Nephron progenitor cell (in vitro differentiated cells): ENCODE results near the gene FBXO21.
"Not testable (repeated sequence)": the region's sequence is repeated elsewhere in the genome, so short reads cannot be mapped to it uniquely, and the experiment has no call there.

Source experiments
- DNase-seq: peaks from one replicate; pipeline ENCODE4 v3.0.0; 2021
- H3K27ac Mint-ChIP-seq: 2 replicates; pipeline ENCODE4 v1.8.0; 2021; ENCODE audit warnings: mild to moderate bottlenecking, moderate library complexity, mixed read lengths
- H3K27me3 Mint-ChIP-seq: 2 replicates; pipeline ENCODE4 v1.8.0; 2021; ENCODE audit warnings: mild to moderate bottlenecking, low read depth, mixed read lengths; ENCODE audit not compliant: poor library complexity
- H3K36me3 Mint-ChIP-seq: 2 replicates; pipeline ENCODE4 v1.8.0; 2021; ENCODE audit warnings: low read depth, mixed read lengths
- H3K4me1 Mint-ChIP-seq: 2 replicates; pipeline ENCODE4 v1.8.0; 2021; ENCODE audit warnings: mixed read lengths
- H3K4me3 Mint-ChIP-seq: 2 replicates; pipeline ENCODE4 v1.8.0; 2021; ENCODE audit warnings: mild to moderate bottlenecking, moderate library complexity, mixed read lengths
- H3K9me3 Mint-ChIP-seq: 2 replicates; pipeline ENCODE4 v1.8.0; 2021; ENCODE audit warnings: mild to moderate bottlenecking, moderate library complexity, mixed read lengths
- TF ChIP-seq, protein P1 (sequence below): fragments of 200-600 bp; sonication (generic); IDR thresholded peaks from 2 replicates; pipeline ENCODE4 v1.5.0; 2021; ENCODE audit warnings: antibody characterized with exemption

The FBXO21 gene

DNA sequence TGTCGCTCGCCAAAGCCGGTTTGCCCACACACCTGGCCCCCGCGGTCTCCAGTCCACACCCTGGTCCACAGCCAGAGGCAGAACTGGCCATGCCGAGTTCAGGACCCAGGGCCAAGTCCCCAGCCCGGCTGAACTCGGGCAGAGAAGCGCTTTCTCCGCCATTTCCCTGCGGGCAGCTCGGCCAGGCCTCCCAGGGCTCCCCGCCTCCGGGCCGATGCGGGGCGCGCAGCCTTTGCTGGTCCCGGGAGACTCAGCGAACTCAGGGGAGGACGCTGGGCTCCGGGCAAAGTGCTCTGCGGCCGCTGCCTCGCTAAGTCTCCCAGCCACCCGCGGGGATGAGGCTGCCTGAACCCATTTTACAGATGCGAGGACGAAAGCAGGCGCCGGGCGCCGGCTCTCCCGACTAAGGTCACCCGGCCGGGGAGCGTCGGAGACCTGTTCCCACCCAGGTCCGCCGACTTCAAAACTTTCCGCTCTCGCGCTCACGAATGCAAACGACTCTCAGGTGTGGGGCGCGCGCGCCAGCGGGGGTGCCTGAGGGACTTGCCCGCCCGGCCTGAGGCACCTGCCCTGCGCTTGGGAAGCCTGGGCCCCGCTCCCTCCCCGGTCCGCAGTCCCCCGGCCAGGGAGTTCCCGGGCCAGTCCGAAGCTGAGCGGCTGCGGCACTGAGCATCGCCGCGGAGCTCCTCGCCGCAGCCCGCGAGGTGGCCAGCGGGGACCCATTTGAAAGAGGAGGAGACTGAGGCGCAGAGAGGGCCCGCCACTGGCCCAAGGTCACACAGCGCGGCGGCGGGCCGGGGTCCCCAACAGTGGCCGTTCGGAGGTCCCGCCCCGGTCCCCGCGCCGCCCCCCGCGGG lies 91.7 kb downstream of the FBXO21 start:
- Mint-ChIP-seq H3K36me3 (no peaks in the 10 kb centered on the region), H3K4me1 (peaks cover 23% of the 10 kb centered on the region), H3K9me3 (no peaks in the 10 kb centered on the region), H3K27ac (no peak overlapping the region), H3K27me3 (peaks cover 76% of the 10 kb centered on the region), H3K4me3 (peak overlapping the region; percentile 67)
- TF ChIP-seq, protein P1, sequence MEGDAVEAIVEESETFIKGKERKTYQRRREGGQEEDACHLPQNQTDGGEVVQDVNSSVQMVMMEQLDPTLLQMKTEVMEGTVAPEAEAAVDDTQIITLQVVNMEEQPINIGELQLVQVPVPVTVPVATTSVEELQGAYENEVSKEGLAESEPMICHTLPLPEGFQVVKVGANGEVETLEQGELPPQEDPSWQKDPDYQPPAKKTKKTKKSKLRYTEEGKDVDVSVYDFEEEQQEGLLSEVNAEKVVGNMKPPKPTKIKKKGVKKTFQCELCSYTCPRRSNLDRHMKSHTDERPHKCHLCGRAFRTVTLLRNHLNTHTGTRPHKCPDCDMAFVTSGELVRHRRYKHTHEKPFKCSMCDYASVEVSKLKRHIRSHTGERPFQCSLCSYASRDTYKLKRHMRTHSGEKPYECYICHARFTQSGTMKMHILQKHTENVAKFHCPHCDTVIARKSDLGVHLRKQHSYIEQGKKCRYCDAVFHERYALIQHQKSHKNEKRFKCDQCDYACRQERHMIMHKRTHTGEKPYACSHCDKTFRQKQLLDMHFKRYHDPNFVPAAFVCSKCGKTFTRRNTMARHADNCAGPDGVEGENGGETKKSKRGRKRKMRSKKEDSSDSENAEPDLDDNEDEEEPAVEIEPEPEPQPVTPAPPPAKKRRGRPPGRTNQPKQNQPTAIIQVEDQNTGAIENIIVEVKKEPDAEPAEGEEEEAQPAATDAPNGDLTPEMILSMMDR: no peak
- peak; percentile 20 for DNase-seq

DNA sequence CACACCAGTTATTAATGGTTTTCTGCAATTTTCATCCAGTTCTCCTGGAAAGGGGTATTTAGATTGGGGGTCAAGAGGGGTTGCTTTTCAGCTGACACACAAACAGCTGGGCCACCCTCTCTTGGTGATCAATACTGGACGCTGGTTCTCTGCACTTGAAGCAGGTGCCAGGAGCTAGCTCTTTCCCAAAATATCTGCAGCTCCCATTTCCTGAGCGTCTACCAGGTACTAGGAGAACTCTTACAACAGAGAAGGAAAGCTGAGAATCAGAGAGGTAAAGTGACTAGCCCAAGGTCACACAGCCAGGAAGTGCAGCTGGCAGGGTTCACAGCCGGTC lies 92.3 kb downstream of the FBXO21 start:
- peaks cover 81% of the 10 kb centered on the region for H3K27me3 Mint-ChIP-seq
- no peaks in the 10 kb centered on the region for H3K9me3 Mint-ChIP-seq
- TF ChIP-seq, protein P1: no peak
- no peak for DNase-seq
- peak overlapping the region; percentile 67 for H3K4me3 Mint-ChIP-seq
- H3K4me1 Mint-ChIP-seq: peaks cover 23% of the 10 kb centered on the region
- H3K36me3 Mint-ChIP-seq: no peaks in the 10 kb centered on the region
- H3K27ac Mint-ChIP-seq: no peak overlapping the region

DNA sequence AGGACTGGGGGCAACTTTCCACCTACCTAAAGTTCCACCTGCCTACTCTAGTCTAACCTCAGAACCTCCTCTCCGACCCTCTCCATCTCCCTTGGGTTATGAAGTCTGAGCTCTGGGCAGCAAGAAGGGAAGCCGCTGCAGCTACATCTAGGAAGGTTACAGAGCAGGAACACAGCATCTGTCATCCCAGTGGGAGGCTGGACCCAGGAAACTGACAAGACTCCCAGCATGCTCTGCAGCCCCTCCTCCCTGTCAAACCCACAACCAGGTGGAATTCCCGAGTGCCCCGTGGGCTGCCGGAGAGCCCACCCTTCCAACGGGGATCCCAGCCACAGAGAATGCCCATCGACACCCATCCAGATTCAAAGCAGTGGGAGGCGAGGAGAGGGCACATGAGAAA lies 93.1 kb downstream of the FBXO21 start:
- H3K4me3 Mint-ChIP-seq: no peak overlapping the region
- H3K27me3 Mint-ChIP-seq: peaks cover 85% of the 10 kb centered on the region
- H3K27ac Mint-ChIP-seq: no peak overlapping the region
- H3K9me3 Mint-ChIP-seq: no peaks in the 10 kb centered on the region
- TF ChIP-seq, protein P1: no peak
- DNase-seq: no peak
- peaks cover 22% of the 10 kb centered on the region for H3K4me1 Mint-ChIP-seq
- H3K36me3 Mint-ChIP-seq: no peaks in the 10 kb centered on the region

DNA sequence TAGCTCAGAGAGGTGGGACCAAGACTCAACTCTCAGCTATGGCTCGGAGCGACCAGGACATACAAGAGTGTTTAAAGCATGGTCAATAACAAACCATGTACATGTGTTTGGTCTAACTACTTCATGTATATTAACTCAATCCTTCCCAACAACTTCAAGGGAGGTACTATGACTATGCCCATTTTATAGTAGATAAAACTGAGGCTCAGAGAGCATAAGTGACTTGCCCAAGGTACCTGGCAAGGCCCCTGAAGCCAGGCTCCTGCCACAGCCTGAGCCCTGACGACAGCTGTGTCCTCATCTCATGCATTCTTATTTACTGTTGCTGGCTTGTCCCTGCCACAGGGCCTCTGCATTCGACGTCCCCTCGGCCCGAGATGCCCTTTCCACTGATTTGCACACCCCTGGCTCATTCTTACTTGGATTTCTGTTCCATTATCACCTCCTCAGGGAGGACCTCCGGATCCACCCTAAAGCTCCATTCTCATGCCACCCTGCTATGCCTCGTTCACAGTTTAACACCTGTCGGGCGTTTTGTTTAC lies 93.7 kb downstream of the FBXO21 start:
- Mint-ChIP-seq H3K9me3 (no peaks in the 10 kb centered on the region), H3K27ac (peak overlapping the region; percentile 7), H3K36me3 (no peaks in the 10 kb centered on the region), H3K4me1 (peaks cover 20% of the 10 kb centered on the region), H3K4me3 (no peak overlapping the region), H3K27me3 (peaks cover 80% of the 10 kb centered on the region)
- no peak for DNase-seq
- TF ChIP-seq, protein P1: no peak

DNA sequence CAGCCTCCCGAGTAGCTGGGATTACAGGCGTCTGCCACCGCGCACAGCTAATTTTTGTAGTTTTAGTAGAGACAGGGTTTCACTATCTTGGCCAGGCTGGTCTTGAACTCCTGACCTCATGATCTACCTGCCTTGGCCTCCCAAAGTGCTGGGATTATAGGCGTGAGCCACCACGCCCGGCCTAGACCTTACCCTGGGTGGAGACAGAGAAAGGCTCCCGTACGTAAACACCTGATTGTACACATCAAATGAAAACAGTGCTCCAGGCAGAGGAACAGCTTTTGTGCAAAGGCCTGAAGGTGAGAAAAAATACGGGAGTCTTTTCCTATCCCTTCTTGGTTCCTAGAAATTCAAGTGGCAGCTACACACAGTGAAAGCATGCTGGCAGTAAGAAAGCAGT lies 95.1 kb downstream of the FBXO21 start:
- H3K4me1 Mint-ChIP-seq: peaks cover 22% of the 10 kb centered on the region
- peaks cover 66% of the 10 kb centered on the region for H3K27me3 Mint-ChIP-seq
- H3K27ac Mint-ChIP-seq, H3K36me3 Mint-ChIP-seq, DNase-seq, H3K4me3 Mint-ChIP-seq, H3K9me3 Mint-ChIP-seq: not testable (repeated sequence)

DNA sequence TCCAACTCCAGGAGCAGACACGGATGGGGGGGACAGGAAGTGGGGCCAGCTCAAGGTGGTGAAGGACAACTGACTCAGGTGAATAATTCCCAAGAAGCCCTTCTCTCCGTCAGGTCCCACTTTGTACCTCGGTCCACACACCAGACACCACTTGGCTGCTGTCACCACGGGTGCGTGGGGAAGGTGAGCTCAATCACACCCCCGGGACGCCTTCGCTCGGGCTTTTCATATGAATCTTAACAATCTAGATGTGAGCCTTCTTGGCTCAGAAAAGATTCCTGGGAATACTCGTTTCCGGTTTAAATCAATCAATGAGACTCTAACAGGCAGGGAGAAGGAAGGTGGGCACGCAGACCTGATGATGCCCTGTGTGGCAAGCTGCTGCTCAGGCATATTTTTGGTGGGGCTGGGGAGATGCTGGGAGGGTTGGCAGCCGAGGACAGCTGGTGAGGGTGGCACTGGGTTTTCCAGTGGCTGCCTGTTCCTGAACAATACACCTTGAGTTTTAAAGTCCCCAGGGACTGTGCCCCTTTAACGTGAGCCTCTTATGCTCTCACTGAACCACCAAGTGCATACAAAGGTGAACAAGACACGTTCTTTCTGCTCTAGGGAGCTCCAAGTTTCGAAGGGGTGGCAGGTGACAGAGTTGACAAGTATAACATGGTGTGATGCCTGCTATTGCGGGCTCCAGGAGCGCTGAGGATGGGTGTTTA lies 96.2 kb downstream of the FBXO21 start:
- no peak overlapping the region for H3K27ac Mint-ChIP-seq
- H3K4me1 Mint-ChIP-seq: peaks cover 21% of the 10 kb centered on the region
- H3K4me3 Mint-ChIP-seq: no peak overlapping the region
- H3K36me3 Mint-ChIP-seq: peaks cover 7% of the 10 kb centered on the region
- H3K27me3 Mint-ChIP-seq: peaks cover 65% of the 10 kb centered on the region
- peaks cover 11% of the 10 kb centered on the region for H3K9me3 Mint-ChIP-seq
- no peak for DNase-seq
- TF ChIP-seq, protein P1: no peak
